ENCODE measurements around the gene ANKRD17. TPM values are rescaled to one million over a fixed set of nuclear protein-coding genes. Genes with fewer than 3 reads are reported as not detected.
"Not testable (repeated sequence)": the region's sequence is repeated elsewhere in the genome, so short reads cannot be mapped to it uniquely, and the experiment has no call there.

Gene ANKRD17
- total RNA-seq, 2 donors from 2014 or later = 44.9 to 50.5 TPM

GRCh38 chr4:73248821-73249220 is 9.8 kb downstream of the ANKRD17 start:
- no peak for DNase-seq (ENCODE audit: low spot score)
- intact Hi-C loops (cut with DNase I) = no loop called here

GRCh38 chr4:73248416-73248815 is 10.2 kb downstream of the ANKRD17 start:
- intact Hi-C loops (cut with DNase I) = no loop called here
- no peak for DNase-seq (ENCODE audit: low spot score)

DNA sequence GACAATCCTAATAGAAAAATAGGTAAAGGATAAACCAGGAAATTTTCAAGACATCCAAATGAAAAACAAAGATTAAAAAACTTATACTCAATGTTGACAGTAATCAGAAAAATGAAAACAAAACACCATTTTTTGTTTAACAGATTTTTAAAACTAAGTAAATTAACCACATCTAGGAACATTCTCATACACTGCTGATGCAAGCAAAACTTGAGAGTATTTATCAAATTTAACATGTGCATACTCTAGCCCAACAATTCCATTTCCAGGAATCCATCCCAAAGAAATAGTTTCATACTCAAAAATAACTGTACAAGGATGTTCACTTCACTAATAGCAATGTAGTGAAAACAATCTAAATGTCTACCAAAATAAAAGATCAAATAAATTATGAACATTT is 11.5 kb downstream of the ANKRD17 start:
- intact Hi-C loops (cut with DNase I) = no loop called here

DNA sequence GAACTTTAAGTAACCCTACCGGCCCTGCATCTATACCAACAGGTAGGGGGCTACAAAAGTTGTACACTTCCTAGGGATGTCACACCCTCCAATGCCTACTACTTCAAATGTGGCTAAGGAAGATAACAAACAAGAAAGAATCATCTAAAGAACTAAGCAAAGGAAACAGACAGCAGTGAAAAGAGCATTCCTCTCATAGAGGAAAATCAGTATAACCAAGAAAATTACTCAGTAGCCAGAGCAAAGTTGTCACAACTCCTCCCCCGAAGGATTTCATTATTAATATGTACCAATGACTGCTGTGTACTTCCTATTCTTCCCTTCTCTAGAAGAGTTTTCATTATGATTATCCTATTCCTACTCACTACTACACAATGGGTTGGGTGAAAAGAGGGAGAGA is 12.6 kb downstream of the ANKRD17 start:
- intact Hi-C loops (cut with DNase I) = no loop called here
- no peak for DNase-seq (ENCODE audit: low spot score)

More for the DNA sequence above, 11.5 kb downstream of the ANKRD17 start:
- DNase-seq (ENCODE audit: low spot score) = no peak

DNA sequence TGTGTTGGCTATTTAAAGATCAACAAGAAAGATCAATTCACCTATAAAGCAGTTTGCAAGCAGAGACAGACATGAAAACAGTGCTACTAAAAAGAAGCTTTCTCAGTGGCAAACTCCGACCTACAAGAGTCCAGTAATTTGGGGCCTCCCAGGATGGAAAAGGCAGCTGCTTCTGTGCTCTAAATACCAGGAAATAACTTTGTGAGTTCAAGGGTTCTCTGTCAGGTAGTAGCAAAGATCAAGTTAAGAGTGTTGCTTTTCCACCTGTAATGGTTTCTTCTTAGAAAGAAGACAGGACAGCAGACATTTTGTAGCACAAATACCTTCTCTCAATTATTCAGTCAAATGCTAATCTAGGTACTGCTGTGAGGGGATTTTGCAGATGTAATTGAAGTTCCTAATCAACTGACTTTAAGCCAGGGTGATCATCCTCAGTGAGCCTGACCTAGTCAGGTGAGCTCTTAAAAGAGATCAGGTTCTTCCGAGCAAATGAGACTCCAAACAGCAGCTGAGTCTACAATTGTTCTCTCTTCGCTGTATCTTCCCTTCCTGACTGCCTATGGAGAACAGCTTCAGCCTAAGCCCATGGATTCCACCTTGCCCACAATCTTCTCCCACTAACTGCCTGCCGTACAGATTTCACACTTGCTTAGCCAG is 13.5 kb downstream of the ANKRD17 start:
- intact Hi-C loops (cut with DNase I) = no loop called here
- DNase-seq (ENCODE audit: low spot score) = no peak

- no peak for DNase-seq (ENCODE audit: low spot score)
- intact Hi-C loops (cut with DNase I) = no loop called here
Observed at GRCh38 chr4:73237044-73237443, 21.6 kb downstream of the ANKRD17 start.

DNA sequence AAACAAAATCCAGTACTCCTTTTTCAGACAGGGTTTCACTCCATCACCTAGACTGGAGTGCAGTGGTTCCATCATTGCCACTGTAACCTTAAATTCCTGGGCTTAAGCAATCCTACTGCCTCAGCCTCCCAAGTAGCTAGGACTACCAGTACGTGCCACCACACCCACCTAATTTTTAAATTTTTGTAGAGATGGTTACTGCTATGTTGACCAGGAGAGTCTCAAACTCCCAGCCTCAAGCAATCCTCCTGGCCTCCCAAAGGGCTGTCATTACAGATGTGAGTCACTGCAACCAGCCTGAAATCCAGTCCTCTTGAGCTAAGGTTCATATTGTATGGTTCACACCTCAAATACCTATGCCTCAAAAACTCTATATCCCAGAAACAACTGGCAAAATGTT is 22.4 kb downstream of the ANKRD17 start:
- intact Hi-C loops (cut with DNase I) = no loop called here
- no peak for DNase-seq (ENCODE audit: low spot score)

DNA sequence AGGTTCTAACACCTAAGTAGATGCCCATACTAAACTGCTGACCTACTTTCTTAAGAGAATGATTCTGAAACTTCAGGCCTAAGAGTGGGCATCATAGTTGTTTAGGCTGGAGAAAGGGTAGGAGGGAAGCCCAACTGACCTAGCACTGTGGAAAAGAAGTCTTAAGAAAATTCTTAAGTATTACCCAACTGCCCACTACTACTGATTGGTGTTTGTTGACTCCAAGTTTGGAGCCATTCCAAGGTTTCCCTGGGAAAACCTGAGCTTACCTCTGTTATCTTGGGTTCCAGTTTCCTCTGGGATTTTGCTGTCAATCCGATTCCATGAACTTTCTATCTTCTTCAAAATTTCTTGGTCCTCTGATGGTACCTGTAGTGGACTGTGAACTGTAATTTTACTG is 23.9 kb downstream of the ANKRD17 start:
- no peak for DNase-seq (ENCODE audit: low spot score)
- intact Hi-C loops (cut with DNase I) = no loop called here

DNA sequence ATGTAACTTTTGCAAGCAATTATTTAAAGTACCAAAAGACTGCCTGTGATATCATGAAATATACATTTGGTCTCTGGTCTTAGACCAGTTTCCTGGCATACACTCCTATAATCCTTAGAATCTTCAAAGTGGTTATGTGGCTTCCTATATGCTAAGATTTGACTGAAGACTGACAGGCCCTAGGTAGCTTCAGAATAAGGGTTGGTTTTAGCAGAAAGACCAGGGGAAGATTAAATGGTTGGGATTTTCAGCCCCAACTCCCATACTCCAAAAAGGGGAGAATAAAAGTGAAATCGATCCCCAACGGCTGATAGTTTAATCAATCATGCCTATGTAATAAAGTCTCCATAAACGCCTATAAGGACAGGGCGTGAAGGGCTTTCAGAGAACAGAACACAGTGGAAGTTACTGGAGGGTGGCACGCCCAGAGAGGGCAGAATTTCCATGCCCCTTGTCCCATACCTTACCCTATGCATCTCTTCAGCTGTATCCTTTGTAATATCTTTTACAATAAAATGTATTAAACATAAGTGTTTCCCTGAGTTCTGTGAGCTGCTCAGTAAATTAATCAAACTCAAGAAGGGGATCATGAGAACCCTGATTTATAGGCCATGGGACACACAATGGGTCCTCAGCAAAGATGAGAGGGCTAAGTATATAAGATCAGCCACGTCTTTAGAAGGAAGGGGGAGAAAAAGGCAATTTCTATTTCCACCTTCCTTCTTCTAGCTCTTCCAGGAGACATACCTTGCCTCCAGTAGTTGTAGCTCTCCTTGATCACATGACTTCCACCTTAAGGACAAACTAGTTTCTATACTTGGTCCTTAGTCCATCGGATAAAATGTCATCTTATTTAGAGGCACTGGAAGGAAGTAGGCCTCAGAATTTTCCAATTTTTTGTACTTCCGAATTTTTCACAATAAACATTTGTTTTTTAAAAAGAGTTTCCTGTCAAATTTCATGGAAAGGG is 26.8 kb downstream of the ANKRD17 start:
- intact Hi-C loops (cut with DNase I) = no loop called here
- DNase-seq (ENCODE audit: low spot score) = no peak

GRCh38 chr4:73230865-73231517 is 27.6 kb downstream of the ANKRD17 start:
- intact Hi-C loops (cut with DNase I) = no loop called here
- no peak for DNase-seq (ENCODE audit: low spot score)

- intact Hi-C loops (cut with DNase I); DNase-seq (ENCODE audit: low spot score): not testable (repeated sequence)
Observed at GRCh38 chr4:73228800-73229199, 29.8 kb downstream of the ANKRD17 start.

DNA sequence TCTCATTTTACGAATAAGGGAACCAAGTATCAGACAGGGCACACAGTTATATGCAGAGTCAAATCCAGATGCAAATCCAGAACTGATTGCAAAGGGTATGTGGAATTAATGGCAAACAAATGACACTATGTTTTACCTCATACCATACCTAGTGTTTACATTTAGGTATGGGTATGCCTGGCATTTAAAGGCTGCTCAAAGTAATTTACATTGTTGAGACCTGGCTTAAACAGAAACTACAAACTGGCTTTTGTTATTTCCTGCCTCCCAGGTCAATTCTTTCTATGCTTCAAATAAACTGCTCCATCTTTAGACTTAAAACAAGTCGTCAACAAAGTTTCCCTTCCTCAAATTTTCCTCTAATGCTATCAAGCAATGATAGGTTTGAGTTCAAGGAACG is 33.7 kb downstream of the ANKRD17 start:
- intact Hi-C loops (cut with DNase I) = no loop called here
- no peak for DNase-seq (ENCODE audit: low spot score)

GRCh38 chr4:73223258-73223650 is 35.3 kb downstream of the ANKRD17 start:
- intact Hi-C loops (cut with DNase I) = no loop called here
- no peak for DNase-seq (ENCODE audit: low spot score)

GRCh38 chr4:73222466-73223257 is 35.9 kb downstream of the ANKRD17 start:
- intact Hi-C loops (cut with DNase I) = no loop called here
- DNase-seq (ENCODE audit: low spot score) = no peak

GRCh38 chr4:73221734-73222133 is 36.9 kb downstream of the ANKRD17 start:
- DNase-seq (ENCODE audit: low spot score) = no peak
- intact Hi-C loops (cut with DNase I) = no loop called here

DNA sequence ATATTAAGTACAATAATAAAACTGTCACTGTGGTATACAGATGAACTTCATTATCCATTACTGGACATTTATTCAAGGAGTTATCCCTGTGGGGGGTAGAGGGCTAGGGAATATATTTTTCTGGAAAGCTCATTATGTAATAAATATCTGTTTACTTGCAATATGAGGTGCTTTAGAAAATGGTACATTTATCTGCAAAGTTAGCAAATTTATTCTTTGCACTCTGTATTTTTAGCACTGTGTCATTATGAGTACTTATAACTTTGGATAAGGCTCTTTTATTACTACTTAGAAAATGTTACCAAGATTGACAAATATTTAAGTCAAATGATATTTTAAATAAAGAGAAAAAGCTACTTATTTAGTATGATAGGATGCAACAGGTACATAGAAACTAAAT is 37.8 kb downstream of the ANKRD17 start:
- intact Hi-C loops (cut with DNase I) = no loop called here
- DNase-seq (ENCODE audit: low spot score) = no peak

GRCh38 chr4:73213916-73214653 is 44.5 kb downstream of the ANKRD17 start:
- intact Hi-C loops (cut with DNase I) = no loop called here
- DNase-seq (ENCODE audit: low spot score) = no peak

GRCh38 chr4:73212982-73213730 is 45.4 kb downstream of the ANKRD17 start:
- DNase-seq (ENCODE audit: low spot score) = no peak
- intact Hi-C loops (cut with DNase I) = no loop called here

Measured in posterior vena cava (tissue), 2 donors.